Effector CD8-positive, alpha-beta T cell (primary cell): ENCODE results near the gene TM2D3.
A peak's percentile ranks its signal among the peaks of the same experiment; 100 is the strongest.

Experiments used
- DNase-seq: peaks from one replicate; lab custom pipeline; 2025; lab: John Stamatoyannopoulos, UW
- total RNA-seq, 4 experiments: gene quantifications; one replicate each; lab custom pipeline; 2026; lab: John Stamatoyannopoulos, UW

Gene TM2D3
- 35.9 to 52.9 (median 45.5) reads per million in 4 experiments for total RNA-seq

GRCh38 chr15:101652098-101652785 is at the start of gene TM2D3:
Gene TM2D3 (minus strand): TSS chr15:101652381. CDS start chr15:101652361, 20 bp downstream.
- peak; percentile 92 for DNase-seq

- no peak for DNase-seq
Observed at GRCh38 chr15:101698314-101698713, 46.1 kb upstream of the TM2D3 start.

GRCh38 chr15:101697488-101697887 is 45.3 kb upstream of the TM2D3 start:
- no peak for DNase-seq

GRCh38 chr15:101696829-101697228 is 44.6 kb upstream of the TM2D3 start:
- DNase-seq = no peak

- DNase-seq = no peak
Observed at GRCh38 chr15:101694261-101694660, 42.1 kb upstream of the TM2D3 start.

GRCh38 chr15:101692801-101693598 is 40.8 kb upstream of the TM2D3 start:
- no peak for DNase-seq

GRCh38 chr15:101689901-101690300 is 37.7 kb upstream of the TM2D3 start:
- DNase-seq = no peak

GRCh38 chr15:101686718-101687117 is 34.5 kb upstream of the TM2D3 start:
- no peak for DNase-seq

GRCh38 chr15:101684877-101685276 is 32.7 kb upstream of the TM2D3 start:
- DNase-seq = no peak

GRCh38 chr15:101684384-101684783 is 32.2 kb upstream of the TM2D3 start:
- no peak for DNase-seq

- no peak for DNase-seq
Observed at GRCh38 chr15:101679806-101680205, 27.6 kb upstream of the TM2D3 start.

GRCh38 chr15:101676921-101677329 is 24.7 kb upstream of the TM2D3 start:
- no peak for DNase-seq

- DNase-seq = no peak
Observed at GRCh38 chr15:101675796-101676582, 23.8 kb upstream of the TM2D3 start.

GRCh38 chr15:101675015-101675414 is 22.8 kb upstream of the TM2D3 start:
- no peak for DNase-seq

- DNase-seq = no peak
Observed at GRCh38 chr15:101672298-101672697, 20.1 kb upstream of the TM2D3 start.

- no peak for DNase-seq
Observed at GRCh38 chr15:101669744-101670143, 17.6 kb upstream of the TM2D3 start.

- no peak for DNase-seq
Observed at GRCh38 chr15:101667881-101668280, 15.7 kb upstream of the TM2D3 start.

- DNase-seq = no peak
Observed at GRCh38 chr15:101664303-101664913, 12.2 kb upstream of the TM2D3 start.

GRCh38 chr15:101662203-101662602 is 10.0 kb upstream of the TM2D3 start:
- DNase-seq = no peak

GRCh38 chr15:101660005-101660404 is 7.8 kb upstream of the TM2D3 start:
- no peak for DNase-seq

- no peak for DNase-seq
Observed at GRCh38 chr15:101657968-101658784, 6.0 kb upstream of the TM2D3 start.
